HG03108 (cell line): Measurements from ENCODE around the gene VAV3.
"Not testable (repeated sequence)": the region's sequence is repeated elsewhere in the genome, so short reads cannot be mapped to it uniquely, and the experiment has no call there.

Experiments
- ATAC-seq: cut with Tn5 transposase; IDR thresholded peaks from one replicate; pipeline ENCODE4 v1.9.1; 2021; ENCODE audit warnings: moderate library complexity; ENCODE audit not compliant: unreplicated experiment

Gene VAV3

DNA sequence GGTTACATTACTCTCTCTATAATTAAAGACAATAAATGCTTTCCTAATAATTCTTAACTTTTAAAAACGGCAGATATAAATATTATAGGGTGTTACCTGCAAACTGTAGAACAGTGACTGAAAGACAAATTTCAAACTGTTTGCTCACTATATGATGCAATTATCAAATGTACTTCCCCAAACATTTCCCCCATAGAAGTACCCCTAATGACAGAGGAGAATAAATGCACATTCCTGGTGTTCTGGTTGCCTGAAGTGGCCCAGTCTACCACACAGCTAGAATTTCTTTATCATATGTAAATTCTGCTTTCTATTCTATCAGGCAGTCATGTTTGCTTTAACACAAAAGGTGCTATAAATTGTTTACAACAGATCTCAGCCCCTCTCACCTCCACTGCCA is 70.4 kb downstream of the VAV3 start:
- ATAC-seq = no peak

DNA sequence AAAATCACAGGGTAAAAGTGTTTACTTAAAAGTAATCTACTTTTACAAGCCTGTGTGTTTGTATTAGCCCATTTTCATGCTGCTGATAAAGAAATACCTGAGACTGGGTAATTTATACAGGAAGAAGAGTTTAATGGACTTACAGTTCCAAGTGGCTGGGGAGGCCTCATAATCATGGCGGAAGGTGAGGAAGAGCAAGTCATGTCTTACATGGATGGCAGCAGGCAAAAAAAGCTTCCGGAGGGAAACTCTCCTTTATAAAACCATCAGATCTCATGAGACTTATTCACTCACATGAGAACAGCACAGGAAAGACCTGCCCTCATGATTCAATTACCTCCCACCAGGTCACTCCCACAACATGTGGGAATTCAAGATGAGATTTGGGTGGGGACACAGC is 71.6 kb downstream of the VAV3 start:
- not testable (repeated sequence) for ATAC-seq

DNA sequence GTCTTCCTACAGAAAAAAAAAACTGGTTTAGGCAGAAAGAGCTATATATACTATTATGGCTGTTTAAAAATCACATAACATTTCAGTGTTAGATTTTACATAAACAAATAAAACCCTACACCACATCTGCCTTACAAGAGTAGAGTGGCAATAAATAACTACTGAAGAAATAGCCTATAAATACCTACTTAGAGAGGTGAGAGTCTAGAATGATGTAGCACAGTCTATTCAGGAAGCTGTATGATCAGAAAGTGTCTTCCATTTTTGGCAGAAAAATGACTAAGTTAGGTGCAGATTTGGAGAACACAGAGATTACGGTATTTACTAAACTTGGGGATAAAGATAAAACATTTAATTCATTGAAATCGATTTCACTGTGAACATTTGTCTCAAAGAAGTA is 75.5 kb downstream of the VAV3 start:
- ATAC-seq = no peak

DNA sequence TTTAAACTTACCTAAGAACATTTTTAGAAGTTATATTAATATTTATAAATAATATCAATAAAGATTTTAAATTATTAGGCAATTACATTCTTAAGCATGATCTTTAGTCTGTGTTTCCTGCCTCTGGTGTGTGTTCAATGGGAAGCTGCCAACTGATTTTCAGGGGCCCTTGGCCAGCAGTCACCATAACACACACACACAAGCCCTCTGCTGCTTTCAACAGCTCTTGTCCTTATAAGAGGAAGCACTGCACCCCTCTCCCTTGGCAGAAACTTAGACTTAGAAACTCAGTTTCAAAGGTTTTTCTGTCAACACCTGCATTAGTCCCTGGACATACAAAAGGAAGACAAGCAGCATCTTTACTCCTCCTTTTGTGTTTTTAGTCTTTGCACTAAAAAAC is 81.4 kb downstream of the VAV3 start:
- ATAC-seq = no peak

DNA sequence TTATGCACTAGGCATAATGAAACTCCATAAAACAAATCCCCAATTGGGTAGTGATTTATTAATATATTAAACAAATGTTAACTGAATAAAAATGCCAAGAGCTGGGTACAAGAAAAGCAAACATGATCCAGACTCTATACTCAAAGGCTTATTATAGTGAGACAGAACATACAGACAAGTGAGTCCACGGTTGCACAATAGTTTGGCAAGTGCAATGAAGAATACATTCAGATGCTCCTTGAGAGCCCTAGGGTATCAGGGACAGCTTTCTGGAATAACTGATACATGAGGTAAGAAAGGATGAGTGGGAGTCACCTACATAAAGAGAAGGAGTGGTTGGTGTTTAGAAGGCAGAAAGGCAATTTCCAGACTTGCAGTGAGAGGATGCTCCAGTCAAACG is 85.1 kb downstream of the VAV3 start:
- ATAC-seq = no peak

DNA sequence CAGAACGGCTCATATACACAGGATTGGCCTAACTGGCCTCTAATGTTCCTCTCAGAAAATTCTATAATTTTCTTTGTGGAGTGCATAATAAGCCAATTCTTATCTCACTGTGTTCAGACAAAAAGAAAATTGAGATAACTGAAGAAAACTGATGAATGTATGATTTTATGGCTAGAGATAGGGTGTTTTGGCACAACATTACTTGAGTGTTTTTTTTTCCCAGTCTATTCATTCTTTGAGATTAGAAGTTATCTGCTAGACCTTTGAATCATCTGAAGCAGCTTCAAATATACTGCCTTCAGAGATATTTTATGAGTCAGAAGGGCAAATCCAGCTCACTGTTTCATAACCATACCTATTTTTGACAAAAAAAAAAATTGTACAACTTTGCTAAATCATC is 85.6 kb downstream of the VAV3 start:
- ATAC-seq = no peak

DNA sequence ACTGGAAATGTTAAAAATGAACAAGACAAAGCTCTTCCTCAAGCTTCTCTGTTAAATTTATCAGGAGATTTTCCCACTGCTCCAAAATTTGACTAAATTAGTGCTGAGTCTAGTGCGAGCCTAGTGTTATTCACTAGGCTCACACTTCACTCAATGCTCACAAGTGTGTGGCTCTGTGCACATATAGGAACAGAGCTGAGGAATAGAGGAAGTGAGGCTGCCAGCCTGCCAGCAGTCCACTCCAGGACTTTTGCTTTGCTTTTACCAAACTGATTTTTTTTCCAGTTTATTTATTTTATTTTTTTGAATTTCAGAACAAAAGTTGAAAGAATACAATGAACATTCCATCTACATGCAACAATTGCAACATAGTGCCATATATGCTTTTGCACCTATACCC is 87.2 kb downstream of the VAV3 start:
- no peak for ATAC-seq

DNA sequence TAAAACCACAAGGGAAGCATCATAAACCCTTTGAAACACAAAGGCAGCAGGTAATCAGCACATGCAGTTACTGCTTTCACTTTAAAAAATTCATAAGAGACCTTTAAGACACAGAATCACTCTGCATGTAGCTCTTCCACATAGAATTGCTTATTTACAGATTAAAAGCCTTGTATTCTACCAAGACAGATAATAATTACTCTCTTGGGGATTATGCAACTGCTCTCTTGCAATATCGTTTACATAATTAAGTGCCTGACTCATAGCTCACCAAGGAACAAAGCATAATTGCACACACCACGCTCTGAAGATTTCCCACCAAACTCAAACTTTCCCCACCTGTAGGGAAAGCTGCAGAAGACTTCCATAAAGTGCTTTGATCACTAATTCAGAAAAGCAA is 87.9 kb downstream of the VAV3 start:
- no peak for ATAC-seq

DNA sequence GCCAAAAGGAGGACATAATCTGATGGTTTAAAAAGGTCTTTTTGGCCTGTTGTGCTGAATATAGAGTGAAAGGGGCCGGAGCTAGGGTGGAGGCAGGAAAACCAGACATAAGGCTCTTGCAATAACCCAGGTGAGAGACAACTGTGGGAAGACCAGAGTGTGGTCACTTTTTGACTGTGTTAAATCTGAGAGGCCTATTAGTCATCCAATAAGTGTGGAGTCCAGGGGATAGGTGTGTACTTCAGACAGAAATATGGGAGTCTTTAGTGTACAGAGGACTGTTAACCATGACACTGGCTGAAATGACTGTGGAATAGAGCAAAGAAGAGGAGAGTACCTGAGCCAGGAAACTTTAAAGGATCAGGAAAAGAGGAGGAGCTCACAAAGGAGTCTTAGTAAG is 89.3 kb downstream of the VAV3 start:
- ATAC-seq = no peak

DNA sequence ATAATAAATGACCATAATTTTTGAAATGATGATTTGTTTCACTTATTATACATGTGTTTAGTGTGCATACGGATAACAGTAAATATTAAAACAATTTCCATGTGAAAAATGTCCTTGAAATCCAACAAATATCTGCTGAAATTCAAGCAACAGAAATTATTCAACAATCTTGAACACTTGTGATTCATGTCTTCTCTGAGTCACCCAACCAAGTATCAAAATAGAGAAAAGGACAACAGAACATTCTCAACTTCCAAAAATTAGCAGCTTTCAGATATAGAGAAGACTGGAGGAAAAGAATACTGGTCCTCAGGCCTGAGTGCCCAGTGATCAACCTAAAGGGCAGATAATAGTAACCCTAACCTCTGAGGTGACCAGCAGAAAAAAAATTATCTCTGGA is 90.8 kb downstream of the VAV3 start:
- ATAC-seq = no peak

DNA sequence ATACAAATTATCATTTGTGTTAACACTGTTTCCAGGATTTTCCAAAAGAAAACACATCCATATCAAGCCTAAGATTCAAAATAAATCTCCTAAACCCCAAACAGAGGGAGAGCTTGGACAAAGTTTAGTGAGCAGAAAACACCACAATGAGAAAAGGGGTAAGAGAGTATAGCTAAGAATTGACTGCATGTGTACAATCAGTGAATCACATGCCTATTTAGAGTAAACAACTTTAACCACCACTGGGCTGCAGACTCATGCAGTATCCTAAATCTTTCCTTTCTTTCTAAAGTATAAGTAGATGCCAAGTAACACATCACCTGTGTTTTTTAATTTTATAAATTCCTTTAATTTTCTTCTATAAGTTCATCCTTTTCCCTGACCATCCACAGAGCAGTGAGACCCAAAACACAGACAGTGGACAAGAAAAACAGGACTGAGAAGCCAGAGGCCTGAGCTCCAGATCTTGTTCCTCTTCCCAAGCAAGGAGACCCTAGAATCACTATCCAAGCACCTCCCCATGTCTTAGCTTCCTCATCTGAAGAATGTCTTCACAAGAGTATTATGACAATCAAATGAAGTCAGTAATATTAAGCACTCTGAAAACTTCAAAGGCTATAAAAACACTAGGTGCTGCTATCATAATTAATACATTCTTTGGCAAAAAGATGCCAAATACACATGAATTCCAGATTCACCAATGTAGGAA is 93.1 kb downstream of the VAV3 start:
- ATAC-seq = no peak

DNA sequence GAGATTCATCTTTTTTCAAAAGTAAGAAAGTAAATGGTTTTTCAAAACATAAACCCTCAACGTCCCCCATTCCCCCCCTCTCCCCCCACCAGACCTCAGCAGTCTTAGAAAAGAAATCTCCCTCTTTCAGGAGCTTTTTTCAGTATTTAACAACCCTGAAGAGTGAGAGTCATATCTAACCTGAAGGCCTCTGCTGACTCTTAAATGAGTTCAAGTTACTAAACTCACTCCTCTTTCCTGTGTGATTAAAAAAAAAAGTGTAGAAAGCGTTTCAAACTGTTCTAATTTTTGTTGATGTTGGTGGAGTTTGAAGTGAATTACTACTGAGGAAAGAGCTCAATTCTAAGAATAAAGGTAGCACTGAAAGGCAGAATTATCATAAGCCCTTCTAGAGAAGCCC is 93.7 kb downstream of the VAV3 start:
- ATAC-seq = no peak

DNA sequence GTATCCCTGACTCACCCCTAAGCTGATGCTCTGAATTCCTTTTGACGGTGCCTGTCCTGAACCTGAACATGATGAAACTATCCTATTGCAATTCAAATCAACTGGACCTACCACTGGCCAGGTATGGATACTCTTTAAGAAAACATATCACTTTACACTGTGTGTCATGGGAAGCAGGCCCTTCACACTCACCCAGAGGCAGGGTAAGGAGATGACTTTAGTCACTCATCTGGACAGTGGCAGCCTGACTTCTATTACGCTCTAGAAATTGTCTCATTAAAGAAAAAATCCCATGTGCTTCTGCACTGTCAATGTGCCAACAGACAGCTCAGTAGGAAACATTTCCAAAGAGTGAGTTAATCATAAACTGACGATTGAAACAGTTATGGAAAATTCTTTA is 94.3 kb downstream of the VAV3 start:
- ATAC-seq = no peak

DNA sequence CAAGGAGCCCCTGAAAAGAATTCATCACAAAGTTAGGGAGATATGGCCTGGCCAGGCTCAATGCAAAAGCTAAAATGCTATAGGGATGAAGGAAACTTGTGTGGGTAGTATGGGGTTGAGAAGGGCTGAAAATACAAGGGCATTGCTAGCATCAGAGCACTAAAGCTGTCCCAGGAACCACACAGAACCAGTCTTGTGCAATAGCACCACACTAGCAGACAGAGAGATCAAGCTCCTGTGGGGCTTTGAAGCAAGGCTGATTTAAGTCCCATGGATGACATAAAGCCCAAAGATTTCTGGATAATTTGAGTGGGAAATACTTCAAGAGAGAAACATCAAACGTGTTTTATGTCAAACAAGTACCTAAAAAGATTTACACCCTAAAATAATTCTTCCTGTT is 97.1 kb downstream of the VAV3 start:
- no peak for ATAC-seq

DNA sequence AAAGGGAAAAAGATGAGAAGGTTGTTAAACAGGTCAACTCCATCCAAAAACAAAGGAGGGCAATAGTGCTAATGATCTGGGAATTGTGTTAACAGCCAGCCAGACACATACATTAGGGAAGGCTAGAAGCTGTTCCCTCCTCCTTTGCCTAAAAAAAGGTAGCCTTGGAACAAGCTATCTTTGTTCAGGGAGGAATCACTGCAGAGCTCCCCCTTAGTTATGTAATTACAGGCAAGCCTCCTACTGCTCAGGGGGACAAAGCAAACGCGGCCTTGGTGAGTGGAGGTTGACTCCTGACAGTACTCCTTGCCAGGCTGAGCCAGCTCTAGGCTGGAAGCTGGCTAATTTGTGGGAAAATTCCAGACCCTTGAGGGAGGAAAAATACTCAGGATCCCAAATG is 97.6 kb downstream of the VAV3 start:
- ATAC-seq = no peak

DNA sequence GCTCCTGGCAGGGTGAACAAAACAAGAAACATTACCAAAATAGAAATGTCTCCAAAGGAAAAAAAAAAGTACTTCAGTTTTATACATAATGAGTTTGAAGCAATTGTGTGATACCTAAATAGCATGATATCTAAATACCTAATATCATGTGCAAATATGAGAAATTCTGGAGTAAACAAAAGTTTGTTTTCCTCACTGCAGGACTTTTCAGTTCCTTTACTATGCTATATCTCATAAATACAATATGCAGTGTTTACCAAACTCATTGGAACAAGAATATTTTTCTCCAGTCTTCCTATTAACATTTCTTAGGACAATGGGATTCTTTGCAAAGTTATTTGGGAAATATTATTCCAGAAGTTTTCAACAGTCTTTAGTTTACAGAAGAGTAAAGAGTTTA is 98.1 kb downstream of the VAV3 start:
- ATAC-seq = no peak

DNA sequence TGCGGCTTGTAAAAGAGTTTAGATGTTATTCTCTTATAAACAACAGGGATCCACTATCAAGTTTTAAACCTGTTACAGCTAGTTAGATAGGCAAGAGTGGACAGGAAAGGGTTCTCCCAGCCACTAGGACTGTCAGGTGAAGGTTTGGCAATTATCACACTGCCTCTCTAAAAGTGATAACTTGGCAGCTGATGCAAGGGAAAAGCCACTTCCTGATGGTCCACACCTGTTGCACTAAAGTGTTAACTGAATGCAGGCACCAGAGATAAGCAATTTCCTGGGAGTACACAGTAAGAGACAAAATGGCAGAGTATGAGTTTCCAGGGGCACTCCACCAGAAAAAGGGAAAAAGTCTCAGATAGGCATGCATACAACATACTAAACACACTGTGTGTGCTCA is 99.4 kb downstream of the VAV3 start:
- no peak for ATAC-seq

DNA sequence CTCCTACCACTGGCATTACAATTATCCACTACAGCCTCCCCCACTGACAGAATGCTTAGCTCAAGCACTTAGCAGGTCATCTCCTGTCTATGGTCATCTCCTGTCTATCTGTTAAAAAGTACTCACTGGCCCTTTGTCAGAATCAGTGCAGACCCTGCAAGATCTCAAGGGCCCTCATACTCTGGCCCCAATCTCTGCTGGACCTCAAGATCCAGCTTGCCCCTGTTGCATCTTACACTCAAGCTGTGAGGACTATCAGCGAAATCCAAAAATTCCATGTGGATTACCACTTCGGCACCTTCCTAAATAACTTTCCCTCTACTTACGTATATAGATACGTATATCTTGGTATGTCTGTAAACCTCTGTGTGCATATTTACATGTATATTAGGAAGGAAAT is 101.6 kb downstream of the VAV3 start:
- no peak for ATAC-seq

DNA sequence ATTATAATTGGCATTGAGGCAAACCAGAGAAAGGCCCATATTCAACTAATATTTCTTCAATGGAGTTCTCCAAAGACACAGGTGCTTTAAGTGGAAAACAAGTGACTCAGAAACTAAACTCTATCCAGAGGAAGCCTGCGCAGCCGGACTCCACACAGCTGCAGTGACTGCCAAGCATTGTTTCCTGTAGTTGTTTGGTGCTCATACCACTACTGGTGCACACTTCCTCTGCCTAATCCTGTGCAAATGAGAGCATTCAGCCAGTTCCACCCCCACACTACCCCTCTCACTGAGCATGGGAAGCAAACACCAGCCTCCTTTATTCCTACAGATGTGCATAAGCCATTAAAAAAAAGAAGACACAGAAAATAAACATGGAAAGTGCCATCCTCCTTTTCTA is 102.9 kb downstream of the VAV3 start:
- no peak for ATAC-seq

DNA sequence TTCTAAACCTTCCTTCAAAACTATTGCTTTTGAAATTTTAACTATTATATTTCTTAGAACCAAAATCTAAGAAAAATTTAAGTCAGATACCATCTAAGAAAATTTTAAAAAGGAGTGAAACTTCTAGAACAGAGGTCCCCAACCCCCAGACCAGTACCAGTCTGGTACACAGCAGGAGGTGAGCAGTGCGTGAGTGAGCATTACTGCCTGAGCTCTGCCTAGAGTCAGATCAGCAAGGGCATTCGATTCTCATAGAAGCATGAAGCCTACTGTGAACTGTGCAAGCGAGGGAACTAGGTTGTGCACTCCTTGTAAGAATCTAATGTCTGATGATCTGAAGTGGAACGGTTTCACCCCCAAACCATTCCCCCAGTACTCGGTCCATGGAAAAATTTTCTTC is 106.7 kb downstream of the VAV3 start:
- no peak for ATAC-seq

DNA sequence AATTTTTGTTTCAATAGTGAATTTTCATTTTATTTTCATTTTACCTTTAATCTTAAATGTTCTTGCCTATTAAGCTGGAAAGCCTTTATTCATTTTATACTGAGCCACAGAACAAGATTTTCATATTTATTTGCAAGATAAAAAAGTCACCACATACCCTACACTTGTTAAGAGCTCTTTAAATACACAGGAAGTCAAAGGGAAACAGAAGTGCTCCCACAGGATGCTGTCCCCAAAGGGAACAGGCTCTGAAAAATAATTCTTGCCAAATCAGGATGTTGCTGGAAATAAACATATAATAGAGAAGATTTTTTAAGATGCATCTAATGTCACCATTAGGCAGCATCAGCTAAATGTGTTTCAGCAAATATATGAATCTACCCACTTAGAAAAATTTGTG is 113.6 kb downstream of the VAV3 start:
- no peak for ATAC-seq

DNA sequence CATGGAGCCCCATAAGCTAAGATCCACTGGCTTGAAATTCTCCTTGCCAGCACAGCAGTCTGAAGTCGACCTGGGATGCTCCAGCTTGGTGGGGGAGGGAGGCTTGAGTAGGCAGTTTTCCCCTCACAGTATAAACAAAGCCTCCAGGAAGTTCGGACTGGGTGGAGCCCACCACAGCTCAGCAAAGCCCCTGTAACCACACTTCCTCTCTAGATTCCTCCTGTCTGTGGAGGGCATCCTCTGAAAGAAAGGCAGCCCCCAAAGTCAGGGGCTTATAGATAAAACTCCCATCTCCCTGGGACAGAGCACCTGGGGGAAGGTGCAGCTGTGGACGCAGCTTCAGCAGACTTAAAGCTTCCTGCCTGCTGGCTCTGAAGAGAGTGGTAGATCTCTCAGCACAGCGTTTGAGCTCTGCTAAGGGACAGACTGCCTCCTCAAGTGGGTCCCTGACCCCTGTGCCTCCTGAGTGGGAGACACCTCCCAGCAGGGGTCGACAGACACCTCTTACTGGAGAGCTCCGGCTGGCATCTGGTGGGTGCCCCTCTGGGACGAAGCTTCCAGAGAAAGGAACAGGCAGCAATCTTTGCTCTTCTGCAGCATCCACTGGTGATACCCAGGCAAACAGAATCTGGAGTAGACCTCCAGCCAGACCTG is 120.3 kb downstream of the VAV3 start:
- ATAC-seq = not testable (repeated sequence)

DNA sequence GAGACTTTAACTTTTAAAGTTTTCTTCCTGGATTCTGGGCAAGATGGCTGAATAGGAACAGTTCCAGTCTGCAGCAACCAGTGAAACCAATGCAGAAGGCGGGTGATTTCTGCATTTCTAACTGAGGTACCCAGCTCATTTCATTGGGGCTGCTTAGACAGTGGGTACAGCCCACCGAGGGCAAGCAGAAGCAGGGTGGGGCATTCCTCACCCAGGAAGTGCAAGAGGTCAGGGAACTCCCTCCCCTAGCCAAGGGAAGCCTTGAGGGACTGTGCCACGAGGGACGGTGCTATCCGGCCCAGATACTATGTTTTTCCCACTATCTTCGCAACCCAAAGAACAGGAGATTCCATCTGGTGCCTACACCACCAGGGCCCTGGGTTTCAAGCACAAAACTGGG is 121.0 kb downstream of the VAV3 start:
- no peak for ATAC-seq
